Stimulated activated CD8-positive, alpha-beta memory T cell treated with anti-CD3 and anti-CD28 coated beads, Interleukin-2, amount 100 ng/mL, for 48 hours (primary cell): ENCODE measurements around the gene CCNY.
A peak's percentile ranks its signal among the peaks of the same experiment; 100 is the strongest.

Experiments used
- DNase-seq, 2 donors: peaks; one replicate each; pipeline ENCODE4 v3.0.0-alpha.2; 2020; ENCODE audit warnings: low read depth in 2 of 2

Gene CCNY

DNA sequence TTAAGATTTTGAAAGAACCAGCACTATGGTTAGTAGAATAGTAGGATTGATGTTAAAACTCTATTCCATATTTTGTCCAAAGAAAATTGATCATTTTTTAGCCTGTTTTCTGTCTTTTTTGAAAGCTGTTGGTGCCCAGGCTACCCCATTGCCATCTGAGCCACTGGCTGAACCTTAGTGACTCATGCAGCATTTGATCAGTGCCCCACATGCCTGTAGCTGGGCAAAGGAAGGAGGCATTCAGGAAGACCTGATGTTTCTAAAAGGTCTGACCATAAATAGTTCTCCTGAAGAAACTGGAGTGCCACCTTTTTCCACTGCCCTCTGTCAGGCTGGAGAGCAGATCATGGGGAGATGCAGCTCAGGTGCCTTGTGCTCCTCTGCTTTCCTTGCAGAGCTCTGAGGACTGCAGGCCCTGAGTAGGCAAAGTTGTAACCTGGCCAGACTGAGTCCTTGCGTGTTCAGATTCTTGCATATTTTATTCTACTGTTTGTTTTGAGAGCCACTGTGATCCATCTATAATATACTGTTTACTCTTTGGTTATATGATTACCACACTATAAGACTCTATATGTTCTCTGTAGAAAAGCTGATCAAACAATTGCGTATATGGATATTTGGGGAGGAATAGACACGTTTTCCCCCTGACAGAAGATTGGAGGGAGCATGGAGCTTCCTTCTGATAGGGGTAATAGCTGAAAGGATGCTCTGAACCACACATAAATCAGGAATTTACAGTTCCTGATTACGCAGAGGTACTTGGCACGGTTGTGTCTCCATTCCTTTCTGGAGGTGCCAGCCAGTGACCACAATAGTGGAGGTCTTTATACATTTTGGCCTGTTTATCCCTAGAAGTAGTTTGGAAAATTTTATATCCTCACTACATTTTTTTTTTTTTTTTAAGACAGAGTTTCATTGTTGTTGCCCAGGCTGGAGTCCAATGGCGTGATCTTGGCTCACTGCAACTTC, 219.9 kb downstream of the CCNY start:
- DNase-seq, result no peak

- DNase-seq, result no peak
Observed at GRCh38 chr10:35558276-35558675, 222.0 kb downstream of the CCNY start.

DNA sequence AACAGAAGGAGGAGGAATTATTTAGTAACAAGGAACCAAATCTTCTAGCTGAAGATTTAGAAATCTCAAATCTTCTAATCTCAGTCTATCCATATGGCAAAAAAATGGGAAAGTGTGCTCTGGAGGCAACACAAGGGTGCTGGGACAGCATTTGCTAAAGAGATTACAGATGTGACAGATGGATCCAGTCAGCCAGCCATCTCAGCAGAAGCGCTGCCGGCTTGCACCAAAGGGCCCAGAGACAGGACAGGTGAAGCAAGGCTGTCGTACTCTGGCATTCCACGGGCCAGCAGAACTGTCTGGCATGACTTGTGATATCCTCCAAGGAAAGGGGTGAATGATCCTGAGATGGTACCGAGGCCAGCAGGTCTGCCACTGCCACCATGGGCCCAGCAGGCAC, 223.1 kb downstream of the CCNY start:
- no peak for DNase-seq

DNA sequence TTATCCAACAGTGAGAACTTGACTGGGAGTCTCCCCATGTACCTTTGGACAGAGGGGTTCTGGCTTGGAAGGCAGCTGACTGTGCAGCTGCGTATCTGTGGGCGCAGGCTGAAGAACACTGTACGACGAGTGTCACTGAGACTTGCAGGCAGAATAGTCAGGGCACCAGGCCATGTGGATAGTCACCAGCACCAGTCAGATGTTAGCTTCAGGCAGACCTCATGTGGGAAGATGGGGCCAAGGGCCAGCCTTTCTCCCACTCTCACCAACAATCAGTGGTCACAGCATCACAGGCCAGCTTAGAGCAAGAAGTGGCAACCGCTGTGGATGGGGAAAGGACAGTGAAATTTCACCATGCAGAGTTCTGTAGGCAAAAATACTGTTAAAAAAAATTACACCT, 225.4 kb downstream of the CCNY start:
- DNase-seq, result no peak

DNA sequence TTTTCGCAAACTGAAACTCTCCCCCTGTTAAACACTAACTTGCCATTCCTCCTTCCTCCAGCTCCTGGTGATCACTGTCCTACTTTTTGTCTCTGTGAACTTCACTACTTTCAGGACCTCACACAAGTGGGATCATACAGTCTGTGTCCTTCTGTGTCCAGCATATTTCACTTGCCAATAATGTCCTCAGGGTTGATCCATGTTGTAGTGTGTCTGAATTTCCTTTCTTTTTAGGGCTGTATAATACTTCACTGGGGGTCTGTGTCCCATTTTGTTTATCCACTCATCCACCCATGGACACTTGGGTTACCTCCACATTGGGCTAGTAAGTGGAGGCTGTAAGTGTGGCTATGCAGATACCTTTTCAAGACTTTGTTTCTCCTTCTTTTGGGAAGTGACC, 226.1 kb downstream of the CCNY start:
- no peak for DNase-seq

DNA sequence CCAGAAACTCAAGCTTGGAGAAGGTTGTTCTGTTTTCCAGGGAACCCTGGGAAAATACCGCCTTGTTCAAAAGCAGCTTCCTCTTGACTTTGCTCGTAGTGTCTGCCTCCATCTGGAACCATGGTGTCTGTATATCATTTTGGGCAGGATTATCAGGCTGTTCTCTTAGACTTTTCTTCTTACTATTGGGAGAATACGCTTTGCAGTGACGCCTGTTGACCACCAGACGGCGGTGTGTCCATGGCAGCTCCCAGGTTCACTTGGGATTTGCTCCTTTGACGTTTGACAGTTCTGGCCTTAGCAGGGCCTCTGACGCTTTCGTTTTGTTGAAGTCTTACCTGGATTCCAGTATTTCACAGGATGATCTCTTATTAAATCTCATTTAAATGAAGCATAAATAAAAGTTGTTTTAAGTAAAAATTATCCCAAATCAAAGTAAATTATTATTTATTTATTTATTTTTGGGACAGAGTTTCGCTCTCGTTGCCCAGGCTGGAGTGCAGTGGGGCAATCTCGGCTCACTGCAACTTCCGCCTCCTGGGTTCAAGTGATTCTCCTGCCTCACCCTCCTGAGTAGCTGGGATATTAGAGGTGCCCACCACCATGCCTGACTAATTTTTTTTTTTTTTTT, 227.1 kb downstream of the CCNY start:
- DNase-seq, result peak; percentile 15 to 20

- no peak for DNase-seq
Observed at GRCh38 chr10:35564341-35564968, 228.1 kb downstream of the CCNY start.

DNA sequence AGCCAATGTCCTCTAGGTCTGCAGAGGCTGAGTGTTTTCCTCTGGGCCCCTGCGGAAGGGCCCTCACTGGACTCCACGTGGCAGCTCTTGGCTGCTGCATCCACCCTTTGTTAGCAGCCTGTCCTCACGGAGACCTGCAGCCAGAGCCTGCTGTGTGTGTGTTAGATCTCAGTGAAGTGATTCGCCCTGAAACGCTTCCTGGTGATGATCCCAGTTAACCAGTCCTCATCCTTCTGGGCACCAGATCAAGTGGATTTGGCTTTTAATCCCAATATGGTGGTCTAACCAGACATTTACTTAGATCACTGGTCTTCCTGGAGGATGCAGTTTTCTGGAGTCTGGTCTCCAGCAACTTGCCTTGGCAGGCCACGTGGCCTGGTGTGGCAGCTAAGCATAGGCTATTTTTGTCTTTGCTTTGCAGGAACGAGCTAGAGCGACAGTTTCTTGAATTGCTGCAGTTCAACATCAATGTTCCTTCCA, 229.3 kb downstream of the CCNY start:
- no peak for DNase-seq

- DNase-seq, result no peak
Observed at GRCh38 chr10:35567951-35568350, 231.6 kb downstream of the CCNY start.

DNA sequence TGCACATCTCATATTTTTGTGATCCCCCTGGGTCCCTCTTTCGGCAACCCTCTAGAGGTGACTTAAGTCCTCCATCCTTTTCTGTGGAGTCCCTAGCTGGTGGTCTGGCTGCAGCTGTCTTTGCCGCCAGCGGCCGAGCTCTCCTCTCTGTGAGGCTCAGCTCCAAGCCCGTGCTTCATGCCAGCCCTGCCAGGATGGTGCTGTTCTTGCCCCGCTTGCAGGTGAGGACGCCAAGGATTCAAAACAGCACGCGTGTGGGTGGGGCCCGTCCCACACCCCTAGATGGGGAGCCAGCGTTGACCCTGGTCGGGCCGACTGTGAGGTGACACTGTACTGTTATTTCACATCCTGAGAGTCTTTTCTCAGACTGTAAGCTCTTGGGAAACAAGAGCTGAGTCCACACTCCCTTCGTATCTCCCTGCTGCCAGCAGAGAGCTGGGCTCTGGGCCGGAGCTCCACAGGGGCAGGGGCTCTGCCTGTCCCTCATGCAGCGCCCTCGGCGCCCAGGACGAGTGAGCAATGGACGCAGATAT, 232.2 kb downstream of the CCNY start:
- no peak for DNase-seq

GRCh38 chr10:35569111-35569707, 232.9 kb downstream of the CCNY start:
- DNase-seq, result no peak

DNA sequence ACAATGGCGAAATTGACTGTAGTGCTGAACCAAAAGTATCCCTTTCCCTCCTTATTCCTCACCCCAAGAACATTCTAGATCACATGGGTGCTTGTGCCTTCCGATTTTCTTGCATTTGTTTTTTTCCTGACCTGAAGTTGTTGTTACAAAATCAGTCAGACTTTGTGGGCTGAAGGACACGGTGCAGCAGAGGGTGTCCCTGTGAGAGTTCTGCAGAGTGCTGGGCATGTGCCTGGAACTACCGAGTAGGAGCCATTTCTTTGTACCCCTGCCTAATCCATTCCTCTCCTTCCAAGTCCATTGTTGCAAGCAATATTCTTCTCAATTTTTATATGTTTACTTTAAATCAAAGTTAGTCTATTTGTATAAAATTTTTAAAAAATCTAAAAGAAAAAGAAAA, 233.5 kb downstream of the CCNY start:
- no peak for DNase-seq

GRCh38 chr10:35570397-35570796, 234.1 kb downstream of the CCNY start:
- DNase-seq, result no peak

DNA sequence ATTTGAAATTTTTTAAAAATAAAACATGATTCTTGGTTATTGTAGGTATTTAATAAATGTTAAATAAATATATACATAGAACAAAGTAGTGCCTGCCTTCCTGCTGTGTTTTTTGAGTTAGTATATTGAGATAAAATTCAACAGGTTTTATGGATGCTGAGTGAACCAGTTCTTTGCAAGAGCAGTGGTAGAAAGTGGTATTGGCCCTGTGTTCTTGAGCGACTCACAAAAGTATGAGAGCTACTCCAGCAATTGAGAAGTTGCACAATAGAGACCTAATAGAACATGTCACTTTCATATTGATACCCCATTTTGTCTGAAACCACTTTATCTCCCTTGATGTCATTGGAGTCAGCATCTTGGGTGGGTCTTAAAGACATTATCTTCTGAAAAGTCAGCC, 236.3 kb downstream of the CCNY start:
- DNase-seq, result no peak

DNA sequence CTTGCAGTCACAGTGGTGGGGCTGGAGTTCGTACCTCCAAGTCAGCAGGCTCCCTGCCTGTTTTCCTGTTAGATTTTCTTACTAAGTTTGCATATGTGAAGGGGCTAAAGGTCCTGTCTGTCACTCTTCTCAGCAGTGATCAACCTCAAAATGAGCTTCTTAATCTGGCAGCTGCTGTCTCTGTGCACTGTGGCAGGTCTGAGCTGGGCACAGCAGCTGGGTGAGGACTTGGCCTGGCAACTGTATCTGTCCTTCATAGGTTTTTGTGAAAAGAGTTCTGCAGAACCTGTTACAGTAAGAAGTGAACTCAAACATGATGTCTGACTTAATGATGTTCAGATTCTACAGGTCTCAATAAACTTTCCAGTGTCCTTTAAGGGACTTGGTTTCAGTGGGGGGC, 237.5 kb downstream of the CCNY start:
- DNase-seq, result no peak

GRCh38 chr10:35574924-35575352, 238.6 kb downstream of the CCNY start:
- DNase-seq, result no peak

DNA sequence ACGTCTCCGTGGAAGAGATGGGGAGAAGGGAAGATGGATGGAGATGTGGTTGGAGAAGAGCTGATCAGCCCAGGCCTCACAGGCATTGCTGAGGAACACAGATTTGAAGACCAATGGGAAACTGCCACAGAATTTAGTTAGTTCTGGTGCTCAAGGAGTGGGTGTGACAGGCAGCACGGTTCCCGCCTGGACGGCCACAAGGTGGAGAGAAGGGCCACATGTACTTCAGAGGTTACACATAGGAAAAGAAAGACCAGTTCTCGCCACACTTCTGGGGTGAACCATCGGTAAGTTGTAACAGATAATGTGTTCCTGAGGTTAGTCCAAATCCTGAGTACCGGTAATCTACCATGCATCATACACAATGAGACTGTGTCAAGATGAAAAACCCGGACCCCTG, 239.3 kb downstream of the CCNY start:
- no peak for DNase-seq

GRCh38 chr10:35576730-35577129, 240.4 kb downstream of the CCNY start:
- no peak for DNase-seq

- DNase-seq, result no peak
Observed at GRCh38 chr10:35577926-35578617, 241.8 kb downstream of the CCNY start.

GRCh38 chr10:35578618-35578956, 242.3 kb downstream of the CCNY start:
- DNase-seq, result no peak

DNA sequence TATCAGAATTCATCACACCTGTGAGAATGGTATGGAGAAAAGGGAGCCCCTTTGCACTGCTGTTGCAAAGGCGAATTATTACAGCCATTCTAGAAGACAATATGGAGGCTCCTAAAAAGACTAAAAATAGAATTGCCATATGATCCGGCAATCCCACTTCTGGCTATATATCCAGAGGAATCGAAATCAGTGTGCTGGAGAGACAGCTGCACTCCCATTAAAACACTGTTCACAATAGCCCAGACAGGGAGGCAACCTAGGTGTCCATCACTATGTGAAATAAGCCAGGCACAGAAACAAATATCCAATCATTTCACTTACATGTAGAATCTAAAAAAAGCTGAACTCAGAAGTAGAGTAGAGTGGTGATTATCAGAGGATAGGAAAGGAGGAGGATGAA, 242.8 kb downstream of the CCNY start:
- no peak for DNase-seq
